Measurements from ENCODE around the gene LINC01488. TPM values are rescaled to one million over a fixed set of nuclear protein-coding genes. Genes with fewer than 3 reads are reported as not detected.

LINC01488 gene
- total and polyA plus RNA-seq, 2 of the 13 experiments (the other 11 are each of a cell fraction or from before 2014, with no cell fraction given) = 0.26 to 0.58 TPM

DNA sequence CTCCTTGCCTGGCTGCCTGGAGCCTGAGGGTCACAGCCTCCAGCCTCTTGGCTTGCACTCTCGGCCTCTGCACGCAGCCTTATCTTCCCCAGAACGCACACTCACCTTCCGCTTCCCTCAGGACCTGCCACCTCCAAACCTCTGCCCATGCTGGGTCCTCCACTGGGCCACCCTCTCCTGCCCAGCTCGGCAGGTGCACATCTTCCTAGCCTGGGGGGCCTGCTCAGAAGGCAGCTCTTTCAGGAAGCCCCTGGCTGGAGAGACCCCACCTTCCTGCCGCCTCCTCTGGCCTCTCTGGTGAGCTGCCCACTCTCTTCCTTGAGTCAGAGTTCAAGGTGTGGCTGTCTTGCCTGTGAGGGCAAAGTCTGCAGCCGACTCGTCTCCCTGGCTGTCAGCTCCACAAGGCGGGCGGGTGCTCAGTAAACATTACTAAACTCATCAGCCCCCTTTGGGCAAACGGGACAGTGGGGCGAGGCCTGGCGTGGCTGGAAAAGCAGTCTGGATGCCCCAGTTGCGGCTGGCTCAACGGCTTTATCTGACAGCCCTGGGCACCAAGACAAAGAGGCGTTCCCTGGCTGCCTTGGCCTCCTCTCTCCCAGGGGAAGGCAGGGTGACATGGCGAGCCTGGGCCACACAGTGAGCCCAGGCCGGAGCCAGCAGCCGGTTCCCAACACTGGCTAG lies 1.7 kb upstream of the LINC01488 start:
- in situ Hi-C loops (cut with HindIII; ENCODE audit: extremely low pct_ligation_motif_present, low pct_unique_long_range_greater_than_20kb) (no loop called here), intact Hi-C loops (cut with micrococcal nuclease; ENCODE audit: unreplicated experiment) (no loop called here)
- H3K9ac ChIP-seq (ENCODE audit: insufficient read depth, low read depth, low read length) = peak overlapping the region; percentile 48
- no peaks in the 10 kb centered on the region for H3K27me3 ChIP-seq (ENCODE audit: control insufficient read depth in 1 of 2, insufficient read depth in 2 of 2, low read length in 2 of 2)
- peak overlapping the region; percentile 82 for H3K4me2 ChIP-seq (ENCODE audit: low read depth, low read length)
- no peak for FAIRE-seq
- peak; percentile 47 for ATAC-seq
- no TSS peak for BruUV-seq (replicated peaks)
- 17% methylated on average over 9 of the region's 19 CpGs for WGBS (ENCODE audit: low lambda C conversion rate)
- H3K4me1 ChIP-seq (ENCODE audit: insufficient read depth, low read length) = peaks cover 47% of the 10 kb centered on the region
- POLR2A ChIA-PET = interaction anchor here (0.7 to 2.0 kb wide), 4 partner anchors 9 to 159 kb away, joined by 3 to 16 read pairs (median 4); no protein-coding TSS in a partner anchor
- DNase-seq (ENCODE audit: low spot score) = no peak
- H3K79me2 ChIP-seq (ENCODE audit: insufficient read depth, low read length) = no peaks in the 10 kb centered on the region
- no peaks in the 10 kb centered on the region for H3K9me3 ChIP-seq (ENCODE audit: low read length)
- no peaks in the 10 kb centered on the region for H4K20me1 ChIP-seq (ENCODE audit: insufficient read depth, low read length)
- H3K27ac ChIP-seq (ENCODE audit: extremely low read length, insufficient read depth, low read length) = no peak overlapping the region
- peak overlapping the region; percentile 25 to 69 (median 34); a peak in 5 of 6 replicates for H3K4me3 ChIP-seq (replicated peaks in 1 of 3; ENCODE audit: insufficient read depth in 1 of 3, low read depth in 2 of 3, low read length in 3 of 3)
- H2AFZ ChIP-seq (ENCODE audit: low read length) = no peak overlapping the region
- H3K36me3 ChIP-seq (replicated peaks in 1 of 2; ENCODE audit: control insufficient read depth in 1 of 2, insufficient read depth in 2 of 2, low read length in 2 of 2) = no peaks in the 10 kb centered on the region
- CTCF ChIA-PET (ENCODE audit: low intra/inter-chr PET ratio, low total read pairs) = no interaction called here
- TF ChIP-seq HNF4A (CRISPR knock-in tag; IDR thresholded peaks at IDR 0.05) (peak; percentile 70), MIER3 (CRISPR knock-in tag; IDR thresholded peaks at IDR 0.05; ENCODE audit: borderline replicate concordance) (no peak), GATAD2A (CRISPR knock-in tag; IDR thresholded peaks at IDR 0.05) (0 out of 2 replicates have a peak, but pooled peaks have one; percentile 19), ZNF644 (CRISPR knock-in tag; IDR thresholded peaks at IDR 0.05; ENCODE audit: low read depth) (no peak), MED13 (CRISPR knock-in tag; IDR thresholded peaks at IDR 0.05) (peak; percentile 2; the same call in 1 of the 2 replicates), ZNF350 (CRISPR knock-in tag; IDR thresholded peaks at IDR 0.05; ENCODE audit: borderline replicate concordance, low read depth) (0 out of 2 replicates have a peak, but pooled peaks have one; percentile 14), MEIS2 (CRISPR knock-in tag; IDR thresholded peaks at IDR 0.05) (peak; percentile 40; the same call in 1 of the 2 replicates), ZNF850 (CRISPR knock-in tag; conservative IDR thresholded peaks at IDR 0.05) (no peak), KDM1A (CRISPR knock-in tag; IDR thresholded peaks at IDR 0.05) (no peak), NCOR1 (IDR thresholded peaks at IDR 0.05; ENCODE audit: borderline replicate concordance, low read length) (0 out of 2 replicates have a peak, but pooled peaks have one; percentile 23)
- TF ChIP-seq, protein P1, sequence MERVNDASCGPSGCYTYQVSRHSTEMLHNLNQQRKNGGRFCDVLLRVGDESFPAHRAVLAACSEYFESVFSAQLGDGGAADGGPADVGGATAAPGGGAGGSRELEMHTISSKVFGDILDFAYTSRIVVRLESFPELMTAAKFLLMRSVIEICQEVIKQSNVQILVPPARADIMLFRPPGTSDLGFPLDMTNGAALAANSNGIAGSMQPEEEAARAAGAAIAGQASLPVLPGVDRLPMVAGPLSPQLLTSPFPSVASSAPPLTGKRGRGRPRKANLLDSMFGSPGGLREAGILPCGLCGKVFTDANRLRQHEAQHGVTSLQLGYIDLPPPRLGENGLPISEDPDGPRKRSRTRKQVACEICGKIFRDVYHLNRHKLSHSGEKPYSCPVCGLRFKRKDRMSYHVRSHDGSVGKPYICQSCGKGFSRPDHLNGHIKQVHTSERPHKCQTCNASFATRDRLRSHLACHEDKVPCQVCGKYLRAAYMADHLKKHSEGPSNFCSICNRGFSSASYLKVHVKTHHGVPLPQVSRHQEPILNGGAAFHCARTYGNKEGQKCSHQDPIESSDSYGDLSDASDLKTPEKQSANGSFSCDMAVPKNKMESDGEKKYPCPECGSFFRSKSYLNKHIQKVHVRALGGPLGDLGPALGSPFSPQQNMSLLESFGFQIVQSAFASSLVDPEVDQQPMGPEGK (CRISPR knock-in tag; IDR thresholded peaks at IDR 0.05) = peak; percentile 77
- TF ChIP-seq, protein P2, sequence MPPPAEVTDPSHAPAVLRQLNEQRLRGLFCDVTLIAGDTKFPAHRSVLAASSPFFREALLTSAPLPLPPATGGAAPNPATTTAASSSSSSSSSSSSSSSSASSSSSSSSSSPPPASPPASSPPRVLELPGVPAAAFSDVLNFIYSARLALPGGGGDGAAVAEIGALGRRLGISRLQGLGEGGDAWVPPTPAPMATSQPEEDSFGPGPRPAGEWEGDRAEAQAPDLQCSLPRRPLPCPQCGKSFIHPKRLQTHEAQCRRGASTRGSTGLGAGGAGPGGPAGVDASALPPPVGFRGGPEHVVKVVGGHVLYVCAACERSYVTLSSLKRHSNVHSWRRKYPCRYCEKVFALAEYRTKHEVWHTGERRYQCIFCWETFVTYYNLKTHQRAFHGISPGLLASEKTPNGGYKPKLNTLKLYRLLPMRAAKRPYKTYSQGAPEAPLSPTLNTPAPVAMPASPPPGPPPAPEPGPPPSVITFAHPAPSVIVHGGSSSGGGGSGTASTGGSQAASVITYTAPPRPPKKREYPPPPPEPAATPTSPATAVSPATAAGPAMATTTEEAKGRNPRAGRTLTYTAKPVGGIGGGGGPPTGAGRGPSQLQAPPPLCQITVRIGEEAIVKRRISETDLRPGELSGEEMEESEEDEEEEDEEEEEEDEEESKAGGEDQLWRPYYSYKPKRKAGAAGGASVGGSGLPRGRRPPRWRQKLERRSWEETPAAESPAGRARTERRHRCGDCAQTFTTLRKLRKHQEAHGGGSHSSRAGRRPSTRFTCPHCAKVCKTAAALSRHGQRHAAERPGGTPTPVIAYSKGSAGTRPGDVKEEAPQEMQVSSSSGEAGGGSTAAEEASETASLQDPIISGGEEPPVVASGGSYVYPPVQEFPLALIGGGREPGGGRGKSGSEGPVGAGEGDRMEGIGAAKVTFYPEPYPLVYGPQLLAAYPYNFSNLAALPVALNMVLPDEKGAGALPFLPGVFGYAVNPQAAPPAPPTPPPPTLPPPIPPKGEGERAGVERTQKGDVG (CRISPR knock-in tag; IDR thresholded peaks at IDR 0.05; ENCODE audit: borderline replicate concordance) = peak; percentile 64; the same call in 1 of the 2 replicates
- TF ChIP-seq, protein P3, sequence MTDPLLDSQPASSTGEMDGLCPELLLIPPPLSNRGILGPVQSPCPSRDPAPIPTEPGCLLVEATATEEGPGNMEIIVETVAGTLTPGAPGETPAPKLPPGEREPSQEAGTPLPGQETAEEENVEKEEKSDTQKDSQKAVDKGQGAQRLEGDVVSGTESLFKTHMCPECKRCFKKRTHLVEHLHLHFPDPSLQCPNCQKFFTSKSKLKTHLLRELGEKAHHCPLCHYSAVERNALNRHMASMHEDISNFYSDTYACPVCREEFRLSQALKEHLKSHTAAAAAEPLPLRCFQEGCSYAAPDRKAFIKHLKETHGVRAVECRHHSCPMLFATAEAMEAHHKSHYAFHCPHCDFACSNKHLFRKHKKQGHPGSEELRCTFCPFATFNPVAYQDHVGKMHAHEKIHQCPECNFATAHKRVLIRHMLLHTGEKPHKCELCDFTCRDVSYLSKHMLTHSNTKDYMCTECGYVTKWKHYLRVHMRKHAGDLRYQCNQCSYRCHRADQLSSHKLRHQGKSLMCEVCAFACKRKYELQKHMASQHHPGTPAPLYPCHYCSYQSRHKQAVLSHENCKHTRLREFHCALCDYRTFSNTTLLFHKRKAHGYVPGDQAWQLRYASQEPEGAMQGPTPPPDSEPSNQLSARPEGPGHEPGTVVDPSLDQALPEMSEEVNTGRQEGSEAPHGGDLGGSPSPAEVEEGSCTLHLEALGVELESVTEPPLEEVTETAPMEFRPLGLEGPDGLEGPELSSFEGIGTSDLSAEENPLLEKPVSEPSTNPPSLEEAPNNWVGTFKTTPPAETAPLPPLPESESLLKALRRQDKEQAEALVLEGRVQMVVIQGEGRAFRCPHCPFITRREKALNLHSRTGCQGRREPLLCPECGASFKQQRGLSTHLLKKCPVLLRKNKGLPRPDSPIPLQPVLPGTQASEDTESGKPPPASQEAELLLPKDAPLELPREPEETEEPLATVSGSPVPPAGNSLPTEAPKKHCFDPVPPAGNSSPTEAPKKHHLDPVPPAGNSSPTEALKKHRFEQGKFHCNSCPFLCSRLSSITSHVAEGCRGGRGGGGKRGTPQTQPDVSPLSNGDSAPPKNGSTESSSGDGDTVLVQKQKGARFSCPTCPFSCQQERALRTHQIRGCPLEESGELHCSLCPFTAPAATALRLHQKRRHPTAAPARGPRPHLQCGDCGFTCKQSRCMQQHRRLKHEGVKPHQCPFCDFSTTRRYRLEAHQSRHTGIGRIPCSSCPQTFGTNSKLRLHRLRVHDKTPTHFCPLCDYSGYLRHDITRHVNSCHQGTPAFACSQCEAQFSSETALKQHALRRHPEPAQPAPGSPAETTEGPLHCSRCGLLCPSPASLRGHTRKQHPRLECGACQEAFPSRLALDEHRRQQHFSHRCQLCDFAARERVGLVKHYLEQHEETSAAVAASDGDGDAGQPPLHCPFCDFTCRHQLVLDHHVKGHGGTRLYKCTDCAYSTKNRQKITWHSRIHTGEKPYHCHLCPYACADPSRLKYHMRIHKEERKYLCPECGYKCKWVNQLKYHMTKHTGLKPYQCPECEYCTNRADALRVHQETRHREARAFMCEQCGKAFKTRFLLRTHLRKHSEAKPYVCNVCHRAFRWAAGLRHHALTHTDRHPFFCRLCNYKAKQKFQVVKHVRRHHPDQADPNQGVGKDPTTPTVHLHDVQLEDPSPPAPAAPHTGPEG (CRISPR knock-in tag; IDR thresholded peaks at IDR 0.05) = peak; percentile 62; the same call in 1 of the 2 replicates
